Ammon's horn (tissue), 1 donor: ENCODE results near the gene LRRC74B.
"Not testable (repeated sequence)": the region's sequence is repeated elsewhere in the genome, so short reads cannot be mapped to it uniquely, and the experiment has no call there.

Experiments
- DNase-seq: peaks from one replicate; pipeline ENCODE4 v3.0.0-alpha.2; 2016; ENCODE audit warnings: low spot score

The LRRC74B gene

DNA sequence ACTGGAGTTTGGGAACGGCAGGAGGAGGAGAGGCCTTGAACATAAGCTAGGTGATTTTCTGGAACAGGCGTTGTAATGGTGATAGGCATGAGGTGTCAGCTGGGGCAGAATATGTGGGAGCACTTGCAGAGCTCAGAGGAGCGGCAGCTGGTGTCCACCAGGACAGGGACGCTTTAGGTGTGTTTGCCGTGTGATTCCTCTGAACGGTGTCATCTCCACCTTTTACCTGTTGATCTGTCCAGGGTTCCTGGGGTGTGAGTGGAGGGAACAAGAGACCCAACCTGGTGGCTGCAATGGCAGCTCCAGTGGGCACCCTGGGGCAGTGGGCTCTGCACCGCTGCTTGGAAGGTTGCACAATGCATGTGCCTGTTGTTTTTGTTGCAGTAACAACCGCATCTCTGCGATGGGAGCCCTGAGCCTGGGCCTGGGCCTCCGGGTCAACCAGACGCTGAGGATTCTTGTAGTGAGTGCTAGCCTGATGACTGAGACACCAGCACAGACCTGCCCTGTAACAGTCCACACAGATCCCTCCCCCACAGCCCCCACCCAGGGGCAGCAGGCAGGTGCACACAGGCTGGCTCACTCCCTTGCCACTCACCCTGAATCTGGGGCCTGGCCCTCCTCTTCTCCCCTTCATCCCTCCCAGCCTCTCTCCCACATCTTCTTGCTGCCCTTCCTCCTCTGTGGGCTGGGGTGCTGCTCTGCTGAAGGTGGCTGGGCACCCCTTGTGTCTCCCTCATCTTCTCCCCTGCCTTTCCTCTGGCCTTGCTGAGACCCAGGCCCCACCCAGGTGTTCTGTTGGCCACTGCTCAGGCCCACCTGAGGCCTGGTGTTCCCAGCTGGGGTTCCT is 9.2 kb downstream of the LRRC74B start:
- DNase-seq = no peak

DNA sequence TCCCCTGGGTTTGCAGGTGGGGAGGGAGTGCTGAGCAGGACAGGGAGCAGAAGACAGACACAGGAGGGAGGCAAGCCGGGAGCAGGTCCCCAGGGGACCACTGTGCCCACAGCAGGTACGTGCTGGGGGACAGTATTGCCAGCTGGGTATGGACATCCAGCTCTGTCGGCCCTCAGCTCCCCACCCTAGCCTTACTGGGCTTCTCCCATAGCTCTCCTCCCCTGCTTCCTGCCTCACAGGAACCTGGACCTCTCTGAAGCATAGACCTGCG is 9.8 kb downstream of the LRRC74B start:
- no peak for DNase-seq

DNA sequence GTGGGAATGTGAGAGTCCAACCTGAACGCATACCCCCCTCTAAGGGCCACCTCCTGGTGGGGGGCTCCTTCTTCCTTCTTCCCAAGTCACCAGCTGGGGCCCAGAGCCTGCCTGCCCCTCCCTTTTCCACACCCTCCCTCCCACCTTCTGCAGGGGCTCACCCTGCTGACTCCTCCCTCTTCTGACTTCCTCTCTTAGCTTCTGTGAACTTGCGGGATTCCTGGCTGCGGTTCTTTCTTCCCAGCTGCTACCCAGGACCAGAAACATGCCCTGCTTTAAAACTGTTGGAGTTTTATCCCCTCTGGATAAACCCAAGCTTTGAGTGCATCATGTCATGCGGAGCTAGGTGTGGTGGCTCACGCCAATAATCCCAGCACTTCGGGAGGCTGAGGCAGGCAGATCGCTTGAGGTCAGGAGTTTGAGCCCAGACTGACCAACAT is 10.2 kb downstream of the LRRC74B start:
- no peak for DNase-seq

DNA sequence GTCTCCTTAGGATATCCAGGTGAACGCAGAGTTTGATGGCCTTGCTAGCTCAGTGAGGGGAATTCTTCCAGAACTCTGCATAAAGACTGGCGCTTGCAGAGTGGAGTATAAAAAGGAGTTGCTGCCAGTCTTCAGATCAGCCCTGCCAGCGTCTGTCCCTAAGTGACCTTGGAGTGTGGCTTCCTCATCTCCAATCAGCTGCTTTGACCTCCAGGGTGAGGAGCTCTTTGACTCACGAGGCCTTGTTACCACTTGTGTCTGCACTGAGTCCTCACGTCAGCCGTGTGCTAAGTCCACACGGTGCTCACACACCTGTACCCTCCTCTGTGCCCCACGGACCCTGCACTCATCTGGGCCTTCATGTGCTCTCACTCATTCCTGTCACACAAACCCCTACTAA is 14.6 kb downstream of the LRRC74B start:
- DNase-seq = not testable (repeated sequence)

DNA sequence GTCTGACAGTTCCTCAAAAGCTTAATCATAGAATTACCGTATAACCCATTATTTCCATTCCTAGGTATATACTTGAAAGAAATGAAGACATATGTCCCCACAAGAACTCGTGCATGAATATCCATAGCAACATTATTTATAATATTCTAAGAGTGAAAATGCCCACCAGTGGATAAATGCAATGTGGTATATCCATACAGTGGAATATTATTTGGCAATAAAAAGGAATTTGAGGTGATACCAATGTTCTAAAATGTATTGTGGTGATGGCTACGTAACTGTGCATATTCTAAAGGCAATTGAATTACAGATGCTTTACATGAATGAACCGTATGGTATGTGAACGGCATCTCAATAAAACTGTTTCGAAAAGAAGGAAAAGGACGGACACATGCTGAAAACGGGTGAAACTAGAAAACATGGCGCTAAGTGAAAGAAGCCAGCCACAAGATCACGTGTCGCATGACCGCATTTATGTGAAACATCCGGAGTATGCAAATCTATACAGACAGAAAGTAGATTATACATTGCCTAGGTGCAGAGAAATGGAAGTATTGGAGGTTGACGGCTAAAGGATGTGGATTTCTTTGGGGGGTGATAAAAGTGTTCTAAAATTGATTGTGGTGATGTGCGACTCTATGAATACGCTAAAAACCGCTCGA is 16.0 kb downstream of the LRRC74B start:
- not testable (repeated sequence) for DNase-seq

DNA sequence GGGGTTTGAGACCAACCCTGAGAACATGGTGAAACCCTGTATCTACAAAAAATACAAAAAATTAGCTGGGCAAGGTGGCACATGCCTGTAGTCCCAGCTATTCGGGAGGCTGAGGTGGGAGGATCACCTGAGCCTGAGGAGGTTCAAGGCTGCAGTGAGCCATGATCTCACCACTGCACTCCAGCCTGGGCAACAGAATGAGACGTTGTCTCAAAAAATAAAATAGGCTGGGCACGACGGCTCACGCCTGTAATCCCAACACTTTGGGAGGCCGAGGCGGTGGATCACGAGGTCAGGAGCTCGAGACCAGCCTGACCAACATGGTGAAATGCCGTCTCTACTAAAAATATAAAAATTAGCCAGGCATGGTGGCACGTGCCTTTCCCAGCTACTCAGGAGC is 18.7 kb downstream of the LRRC74B start:
- DNase-seq = not testable (repeated sequence)

DNA sequence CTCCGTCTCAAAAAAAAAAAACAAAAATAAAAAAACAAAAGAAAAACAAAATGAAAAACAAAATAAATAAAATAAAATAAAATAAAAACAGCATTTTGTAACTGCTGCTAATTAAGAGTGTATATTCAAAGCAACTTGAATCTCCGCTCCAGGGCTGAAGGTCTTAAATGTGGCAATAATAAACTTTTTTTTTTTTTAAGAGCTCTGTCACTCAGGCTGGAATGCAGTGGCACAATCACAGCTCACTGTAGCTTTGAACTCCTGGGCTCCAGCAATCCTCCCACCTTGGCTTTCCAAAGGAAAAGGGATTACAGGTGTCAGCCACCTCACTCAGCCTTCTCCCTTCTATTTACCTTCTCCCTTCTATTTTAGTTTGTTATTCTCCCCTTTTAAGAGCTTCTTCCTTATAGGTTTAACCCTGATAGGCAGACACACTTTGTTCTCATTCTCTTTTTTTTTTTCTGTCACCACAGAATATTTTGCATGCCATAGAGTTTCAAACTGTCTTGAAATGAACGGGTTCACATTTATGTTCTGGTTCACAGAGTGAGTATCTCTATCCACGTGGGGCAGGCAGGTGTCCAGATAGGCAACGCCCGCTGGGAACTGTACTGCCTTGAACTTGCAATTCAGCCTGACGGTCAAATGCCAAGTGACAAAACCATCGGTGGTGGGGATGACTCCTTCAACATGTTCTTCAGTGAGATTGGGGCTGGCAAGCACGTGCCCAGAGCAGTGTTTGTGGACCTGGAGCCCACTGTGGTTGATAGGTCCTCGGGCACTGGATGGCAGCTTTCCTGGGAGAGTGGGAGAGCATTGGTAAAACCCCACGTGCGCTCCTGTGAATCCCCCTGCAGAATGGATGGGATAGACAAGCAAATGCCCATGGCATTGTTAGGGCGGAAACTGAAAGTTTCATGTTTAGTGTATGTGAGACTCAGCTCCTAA is 19.4 kb downstream of the LRRC74B start:
- DNase-seq = no peak

DNA sequence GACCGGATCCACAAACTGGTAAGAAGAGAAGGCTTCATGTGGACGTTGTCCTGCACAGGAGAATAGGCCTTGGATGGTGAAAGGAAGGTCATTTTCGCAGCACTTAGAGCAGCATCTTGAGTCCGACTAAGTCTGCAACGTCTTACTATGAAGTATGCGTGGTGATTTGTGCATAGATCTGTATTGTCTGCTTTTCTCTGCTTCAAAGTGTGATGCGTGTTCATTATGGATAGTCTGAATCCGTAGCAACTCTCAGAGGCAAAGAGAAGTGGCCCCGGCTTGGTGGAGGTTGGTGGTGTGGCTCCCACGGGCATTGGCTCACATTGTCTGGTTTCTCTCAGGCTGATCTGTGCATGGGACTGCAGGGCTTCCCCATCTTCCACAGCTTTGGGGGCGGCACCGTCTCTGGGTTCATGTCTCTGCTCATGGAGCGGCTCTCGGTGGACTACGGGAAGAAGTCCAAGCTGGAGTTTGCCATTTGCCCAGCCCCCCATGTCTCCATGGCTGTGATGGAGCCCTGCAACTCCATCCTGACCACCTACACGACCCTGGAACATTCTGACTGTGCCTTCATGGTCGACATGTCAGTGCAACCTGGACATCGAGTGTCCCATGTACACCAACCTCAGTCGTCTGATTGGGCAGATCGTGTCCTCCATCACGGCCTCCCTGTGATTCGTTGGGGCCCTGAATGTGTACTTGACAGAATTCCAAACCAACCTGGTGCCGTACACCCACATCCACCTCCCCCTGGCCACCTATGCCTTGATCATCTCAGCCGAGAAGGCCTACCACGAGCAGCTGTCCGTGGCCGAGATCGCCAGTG is 21.5 kb downstream of the LRRC74B start:
- no peak for DNase-seq

DNA sequence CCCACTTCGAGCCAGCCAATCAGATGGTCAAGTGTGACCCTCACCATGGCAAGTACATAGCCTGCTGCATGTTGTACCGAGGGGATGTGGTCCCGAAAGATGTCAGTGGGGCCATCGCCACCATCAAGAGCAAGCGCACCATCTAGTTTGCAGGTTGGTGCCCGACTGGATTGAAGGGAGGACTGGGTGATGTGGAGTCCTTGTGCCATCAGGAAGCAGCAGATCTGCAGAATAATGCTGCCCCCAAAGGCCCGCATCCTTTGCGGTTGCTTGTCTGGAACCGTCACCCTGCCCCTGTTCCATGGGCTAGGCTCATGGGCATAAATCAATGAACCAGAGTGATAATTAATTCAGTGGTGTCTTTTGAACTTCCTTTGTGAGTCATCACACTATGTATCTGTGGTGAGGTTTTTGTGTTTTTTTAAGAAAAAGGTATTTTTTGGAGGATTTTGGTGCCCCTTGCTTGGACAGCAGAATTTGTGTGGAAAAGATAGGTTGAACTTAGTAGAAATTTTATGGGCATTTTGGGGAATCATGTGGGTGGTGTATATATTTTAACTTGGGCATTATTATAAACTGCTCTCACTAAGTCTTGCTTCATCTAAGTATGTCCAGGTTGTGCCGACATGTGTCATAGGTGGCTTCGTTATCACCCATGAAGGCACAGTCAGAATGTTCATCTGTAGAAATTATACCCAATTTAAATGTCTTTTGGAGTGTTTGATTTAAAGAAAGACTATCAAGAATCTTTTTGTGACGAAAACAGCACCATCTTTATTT is 22.3 kb downstream of the LRRC74B start:
- DNase-seq = no peak

DNA sequence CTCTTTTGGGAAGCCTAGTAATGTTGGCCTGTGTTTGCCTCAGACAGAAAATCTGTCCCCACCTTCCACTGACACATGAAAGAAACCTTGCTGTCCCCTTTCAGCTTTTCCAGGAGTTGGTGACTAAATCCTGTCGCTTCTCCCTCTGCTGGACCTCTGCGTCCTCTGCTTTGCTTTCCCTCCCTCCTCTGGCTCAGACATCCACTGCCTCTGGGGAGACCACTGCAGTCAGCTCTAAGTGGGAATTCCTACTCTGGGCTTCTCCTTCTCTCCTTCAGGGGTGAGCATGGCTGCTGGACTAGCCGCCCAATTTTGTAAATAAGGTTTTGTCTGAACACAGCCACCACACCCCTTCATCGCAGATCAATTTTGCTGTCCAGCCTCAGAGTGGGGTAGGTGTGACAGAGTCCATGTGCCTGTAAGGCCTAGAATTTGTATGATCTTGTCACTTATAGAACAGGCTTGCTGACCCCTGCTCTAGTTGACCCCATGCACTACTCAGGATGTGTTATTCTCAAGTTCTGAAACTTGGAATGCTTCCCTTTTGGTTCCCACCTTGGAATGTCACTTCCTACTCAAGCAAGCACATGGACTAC is 23.0 kb downstream of the LRRC74B start:
- no peak for DNase-seq

DNA sequence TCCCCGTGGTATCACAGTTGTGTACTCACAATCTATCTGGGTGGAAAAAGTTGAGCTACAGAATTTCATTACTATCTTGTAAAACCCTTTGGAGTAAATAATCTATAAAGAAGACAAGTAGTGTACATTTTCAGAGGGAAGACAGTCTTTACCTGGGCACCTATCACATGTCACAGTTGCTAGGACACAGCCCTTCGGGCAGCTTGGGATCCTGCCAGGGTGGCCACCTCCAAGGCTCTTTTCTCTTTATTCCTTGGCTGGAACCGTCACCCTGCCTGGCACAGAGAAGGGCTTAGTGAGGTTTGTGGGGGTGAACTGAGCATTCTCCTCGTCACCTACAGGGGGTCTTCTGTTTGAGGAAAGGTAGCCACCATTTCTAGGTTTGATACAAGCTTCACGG is 23.6 kb downstream of the LRRC74B start:
- DNase-seq = no peak

DNA sequence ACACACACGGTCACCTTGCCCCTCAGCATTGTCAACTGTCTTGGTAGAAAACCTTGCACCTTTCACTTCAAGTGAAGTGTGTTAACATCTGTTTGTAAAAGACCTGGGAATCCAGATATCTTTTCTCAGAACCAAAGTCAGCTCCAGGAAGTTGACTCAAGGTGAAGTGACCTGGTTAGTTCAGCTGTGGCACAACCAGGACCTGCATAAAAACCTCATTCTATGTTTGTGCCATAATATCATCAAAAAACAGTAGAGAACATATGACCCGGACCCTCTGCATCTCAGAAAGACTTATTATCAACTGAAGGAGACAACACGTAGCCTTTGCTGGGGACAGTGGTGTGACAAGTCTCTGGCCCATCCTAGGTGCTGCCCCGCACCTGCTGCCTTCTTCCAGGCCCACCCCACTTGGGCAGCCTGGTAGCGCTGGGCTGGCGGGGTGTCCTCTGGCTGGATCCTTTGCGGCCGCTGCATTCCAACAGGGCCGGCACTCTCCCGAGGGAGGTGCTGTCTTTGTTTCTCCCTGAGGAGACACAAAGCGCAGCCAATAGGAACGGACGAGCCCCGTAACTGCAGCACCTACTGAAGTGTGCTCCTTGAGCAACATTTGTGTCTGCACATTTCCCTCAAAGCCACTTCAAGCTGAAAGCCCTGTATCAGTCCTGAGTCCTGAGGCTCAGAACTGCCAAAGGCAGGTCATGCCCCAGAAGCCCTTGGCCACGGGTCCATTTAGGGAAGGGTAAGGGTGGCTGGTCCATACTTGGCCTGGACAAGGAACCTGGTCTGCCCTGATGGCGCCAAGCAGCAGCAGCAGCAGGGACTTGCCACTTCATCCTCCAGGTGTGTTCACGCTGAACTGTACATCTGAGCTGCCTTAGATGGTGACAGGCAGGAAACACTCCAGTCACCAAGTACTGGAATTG is 25.2 kb downstream of the LRRC74B start:
- no peak for DNase-seq

DNA sequence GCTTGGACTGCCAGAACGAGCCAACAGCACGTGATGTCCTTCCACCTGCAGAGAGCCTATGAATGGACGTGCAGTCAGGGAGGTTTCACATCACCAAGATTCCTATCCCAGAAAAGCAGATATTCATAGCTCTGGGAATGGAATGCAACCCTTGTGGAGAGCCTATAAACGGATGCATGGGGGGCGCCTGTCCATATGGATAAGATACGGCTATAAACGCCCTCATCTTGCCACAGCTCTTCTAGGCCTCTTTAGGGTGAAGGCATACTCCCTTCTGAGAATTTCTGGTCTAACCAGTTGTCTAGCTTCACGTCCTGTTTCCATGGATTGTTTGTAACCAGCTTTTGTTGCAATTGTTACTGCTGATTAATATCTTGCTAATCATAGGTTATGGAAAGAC is 26.1 kb downstream of the LRRC74B start:
- not testable (repeated sequence) for DNase-seq

DNA sequence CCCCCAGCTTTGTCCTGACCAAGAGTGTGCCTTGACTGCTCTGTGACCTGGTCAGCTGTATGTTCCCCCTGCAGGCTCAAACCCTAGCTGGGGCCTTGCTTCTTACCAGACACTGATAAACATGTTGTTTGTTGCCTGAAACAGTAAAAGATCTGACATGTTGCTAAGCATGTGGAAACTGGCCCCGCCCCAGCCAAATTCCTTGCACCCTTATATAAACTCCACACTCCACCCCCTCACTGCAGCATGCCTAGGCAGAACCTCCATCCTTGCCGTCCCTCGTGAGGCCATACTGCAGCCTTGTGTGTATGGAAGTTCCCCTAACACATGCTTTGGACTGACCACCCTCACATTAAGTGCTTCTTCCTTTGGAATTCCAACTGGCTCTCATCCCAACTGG is 27.3 kb downstream of the LRRC74B start:
- no peak for DNase-seq

DNA sequence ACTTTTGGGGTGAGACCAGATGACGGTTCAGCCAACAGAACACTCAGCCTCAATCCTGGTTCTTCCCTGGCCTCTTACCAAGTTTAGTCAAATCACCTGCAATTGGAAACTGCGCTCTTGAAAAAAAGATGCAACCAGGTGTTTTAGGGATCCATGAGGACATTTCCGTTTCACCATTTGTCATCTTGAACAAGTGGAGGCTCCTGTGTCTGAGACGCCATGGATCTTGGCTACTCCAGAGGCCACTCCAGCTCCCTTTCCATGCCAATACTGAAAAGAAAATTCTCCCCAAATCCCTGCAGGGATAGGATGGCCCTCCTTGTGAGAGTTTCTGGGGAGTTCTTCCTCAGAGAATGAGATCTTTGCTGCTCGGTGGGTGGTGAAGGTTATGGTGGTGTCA is 27.7 kb downstream of the LRRC74B start:
- DNase-seq = no peak

DNA sequence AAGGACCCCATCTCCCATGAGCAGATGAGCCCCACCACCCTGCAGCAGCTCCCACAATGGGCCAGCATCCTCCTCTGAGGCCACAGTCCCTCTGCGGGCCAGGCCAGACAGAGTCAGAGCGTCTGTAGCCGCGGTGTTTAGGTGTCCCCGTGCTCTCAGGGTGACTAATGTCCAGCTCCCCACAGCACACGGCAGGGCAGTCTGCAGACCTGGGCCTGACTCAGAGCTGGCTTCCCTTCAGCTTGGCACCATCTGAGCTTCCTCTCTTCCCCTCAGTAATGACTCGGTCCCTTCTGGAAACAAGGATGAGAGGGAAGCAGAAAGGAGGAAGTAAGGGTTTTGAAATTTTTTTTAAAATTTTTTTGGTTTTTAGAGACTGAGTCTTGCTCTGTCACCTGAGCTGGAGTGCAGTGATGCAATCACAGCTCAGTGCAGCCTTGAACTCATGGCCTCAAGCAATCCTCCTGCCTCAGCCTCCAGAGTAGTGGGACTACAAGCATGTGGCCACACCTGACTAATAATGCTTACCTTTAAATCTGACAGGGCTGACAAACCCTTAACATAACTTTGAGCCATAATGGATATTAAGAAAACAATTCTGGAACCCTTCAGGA is 28.5 kb downstream of the LRRC74B start:
- no peak for DNase-seq

DNA sequence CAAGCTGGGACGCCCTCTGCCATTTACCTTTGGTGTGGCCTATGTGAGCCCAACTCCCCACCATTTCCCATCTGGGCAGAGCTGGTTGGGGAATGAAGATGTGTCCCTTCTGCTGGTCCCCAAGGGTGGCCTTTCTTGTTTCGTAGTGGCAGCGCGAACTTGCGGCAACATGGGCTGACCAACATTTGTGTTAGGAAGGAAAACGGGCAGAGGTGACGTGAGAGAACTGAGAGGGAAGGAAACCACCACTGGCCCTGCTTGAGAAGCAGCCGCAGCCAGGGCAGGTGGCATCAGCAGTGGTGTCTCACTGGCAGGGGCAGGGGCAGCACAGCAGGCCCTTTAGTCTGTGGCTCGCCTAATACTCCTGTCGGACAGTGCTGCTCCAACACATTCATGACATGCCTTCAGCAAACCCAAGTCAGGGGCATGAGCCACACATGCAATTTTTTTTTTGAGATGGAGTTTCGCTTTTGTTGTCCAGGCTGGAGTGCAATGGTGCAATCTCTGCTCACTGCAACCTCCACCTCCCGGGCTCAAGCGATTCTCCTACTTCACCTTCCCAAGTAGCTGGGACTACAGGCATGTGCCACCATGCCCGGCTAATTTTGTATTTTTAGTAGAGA is 29.9 kb downstream of the LRRC74B start:
- DNase-seq = no peak

DNA sequence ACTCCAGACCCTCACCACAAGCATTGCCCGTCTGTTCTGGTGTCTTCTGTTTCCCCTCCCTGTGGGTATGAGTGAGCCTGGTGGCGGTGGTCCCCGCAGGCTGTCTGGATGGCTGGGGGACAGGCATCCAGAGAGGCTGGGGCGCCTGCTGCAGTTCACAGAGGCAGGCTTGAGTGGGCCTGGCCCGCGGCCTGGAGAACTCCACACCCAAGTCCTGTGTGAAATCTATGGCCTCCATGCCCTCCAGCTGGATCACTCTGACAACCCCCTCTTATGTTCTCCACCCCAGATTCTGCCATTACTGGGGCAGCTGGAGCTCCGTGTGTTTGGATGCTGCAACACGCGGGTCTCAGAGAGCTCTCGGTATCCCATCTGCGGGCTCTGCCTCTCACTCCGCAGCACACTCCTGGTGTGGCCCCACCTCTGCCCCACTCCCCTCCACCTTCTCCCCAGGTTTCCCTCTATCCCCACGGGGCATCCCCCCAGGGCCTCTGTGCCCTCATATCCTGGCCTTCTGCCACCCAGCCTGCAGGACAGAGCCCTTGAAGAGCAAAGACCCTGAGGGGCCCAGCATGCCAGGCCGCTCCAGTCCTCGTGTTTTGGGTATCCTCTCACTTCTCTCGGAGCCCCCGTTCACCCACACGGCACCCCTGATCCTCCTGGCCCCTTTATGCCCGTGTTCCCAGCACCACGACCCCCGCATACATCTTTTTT is 31.3 kb downstream of the LRRC74B start:
- no peak for DNase-seq
